HEK293 (cell line): ENCODE results near the gene SPAAR.

Experiments
- TF ChIP-seq, protein P1 (sequence below): fragments of 450-650 bp; formaldehyde crosslinking; IDR thresholded peaks from 2 replicates; pipeline ENCODE4 v1.5.0; 2017; ENCODE audit warnings: missing biosample characterization, missing genetic modification characterization, borderline replicate concordance

The SPAAR gene

DNA sequence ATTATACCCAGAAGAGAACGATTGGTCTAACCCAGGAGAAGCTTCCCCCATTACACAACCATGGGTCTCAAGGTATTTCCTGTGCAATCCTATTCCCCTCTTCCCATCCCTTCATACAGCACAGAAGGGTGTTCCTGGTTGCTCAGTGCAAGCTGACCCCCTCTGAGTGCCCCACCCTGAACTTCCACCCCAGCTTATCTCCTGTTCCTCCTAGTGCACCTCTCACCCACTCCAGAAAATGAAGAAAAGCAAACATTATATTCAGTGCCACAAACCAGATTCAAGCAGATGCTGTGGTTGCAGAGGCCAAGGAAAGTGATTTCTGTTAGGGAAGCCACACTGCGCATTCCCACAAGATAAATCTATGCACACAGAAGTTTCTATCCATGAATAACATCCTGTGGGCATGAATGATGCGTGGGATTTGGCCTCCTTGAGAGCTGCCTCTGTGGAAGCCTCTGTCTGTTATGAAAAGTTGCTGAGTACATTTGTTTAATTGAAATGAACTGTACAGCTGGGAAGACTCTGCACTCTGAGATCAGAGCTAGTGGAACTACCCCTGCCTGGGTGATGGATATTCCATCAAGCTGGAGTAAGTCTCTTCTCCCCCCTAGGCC is 50.9 kb downstream of the SPAAR start (continued):
- TF ChIP-seq, protein P1, sequence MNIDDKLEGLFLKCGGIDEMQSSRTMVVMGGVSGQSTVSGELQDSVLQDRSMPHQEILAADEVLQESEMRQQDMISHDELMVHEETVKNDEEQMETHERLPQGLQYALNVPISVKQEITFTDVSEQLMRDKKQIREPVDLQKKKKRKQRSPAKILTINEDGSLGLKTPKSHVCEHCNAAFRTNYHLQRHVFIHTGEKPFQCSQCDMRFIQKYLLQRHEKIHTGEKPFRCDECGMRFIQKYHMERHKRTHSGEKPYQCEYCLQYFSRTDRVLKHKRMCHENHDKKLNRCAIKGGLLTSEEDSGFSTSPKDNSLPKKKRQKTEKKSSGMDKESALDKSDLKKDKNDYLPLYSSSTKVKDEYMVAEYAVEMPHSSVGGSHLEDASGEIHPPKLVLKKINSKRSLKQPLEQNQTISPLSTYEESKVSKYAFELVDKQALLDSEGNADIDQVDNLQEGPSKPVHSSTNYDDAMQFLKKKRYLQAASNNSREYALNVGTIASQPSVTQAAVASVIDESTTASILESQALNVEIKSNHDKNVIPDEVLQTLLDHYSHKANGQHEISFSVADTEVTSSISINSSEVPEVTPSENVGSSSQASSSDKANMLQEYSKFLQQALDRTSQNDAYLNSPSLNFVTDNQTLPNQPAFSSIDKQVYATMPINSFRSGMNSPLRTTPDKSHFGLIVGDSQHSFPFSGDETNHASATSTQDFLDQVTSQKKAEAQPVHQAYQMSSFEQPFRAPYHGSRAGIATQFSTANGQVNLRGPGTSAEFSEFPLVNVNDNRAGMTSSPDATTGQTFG (tag by site-specific recombination) = no peak
